C4-2B (cell line): ENCODE results near the gene RAX.

ENCODE experiments used
- ZFX ChIP-seq: fragments of 450-650 bp; IDR thresholded peaks from 2 replicates; pipeline ENCODE4 v1.6.1; 2017
- TF ChIP-seq, protein P1 (sequence below): fragments of 450-650 bp; conservative IDR thresholded peaks from 2 replicates; pipeline ENCODE4 v1.5.1; 2017; ENCODE audit warnings: mild to moderate bottlenecking

DNA sequence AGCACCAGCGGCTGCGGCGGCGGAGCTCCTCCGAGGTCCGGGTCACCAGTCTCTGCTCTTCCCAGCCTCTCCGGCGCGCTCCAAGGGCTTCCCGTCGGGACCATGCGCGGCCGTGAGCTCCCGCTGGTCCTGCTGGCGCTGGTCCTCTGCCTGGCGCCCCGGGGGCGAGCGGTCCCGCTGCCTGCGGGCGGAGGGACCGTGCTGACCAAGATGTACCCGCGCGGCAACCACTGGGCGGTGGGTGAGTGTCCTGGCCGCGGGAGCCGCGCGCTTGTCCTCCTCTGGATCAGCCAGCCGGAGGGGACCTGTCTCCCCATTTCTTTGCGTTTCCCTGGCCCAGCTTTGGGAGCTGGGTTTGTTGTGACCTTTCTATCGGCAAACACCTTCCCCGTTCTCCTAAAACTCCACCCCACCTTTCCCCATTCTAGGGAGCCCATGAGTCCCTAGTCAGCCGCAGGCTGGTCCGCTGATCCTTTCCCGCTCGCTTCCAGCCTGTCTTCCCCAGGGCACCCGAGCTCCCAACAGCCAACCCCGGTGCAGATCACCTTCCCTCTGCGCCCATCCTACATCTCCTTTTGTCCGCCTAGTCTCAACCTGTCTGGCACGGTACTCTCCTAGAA is 53.0 kb downstream of the RAX start:
- TF ChIP-seq, protein P1, sequence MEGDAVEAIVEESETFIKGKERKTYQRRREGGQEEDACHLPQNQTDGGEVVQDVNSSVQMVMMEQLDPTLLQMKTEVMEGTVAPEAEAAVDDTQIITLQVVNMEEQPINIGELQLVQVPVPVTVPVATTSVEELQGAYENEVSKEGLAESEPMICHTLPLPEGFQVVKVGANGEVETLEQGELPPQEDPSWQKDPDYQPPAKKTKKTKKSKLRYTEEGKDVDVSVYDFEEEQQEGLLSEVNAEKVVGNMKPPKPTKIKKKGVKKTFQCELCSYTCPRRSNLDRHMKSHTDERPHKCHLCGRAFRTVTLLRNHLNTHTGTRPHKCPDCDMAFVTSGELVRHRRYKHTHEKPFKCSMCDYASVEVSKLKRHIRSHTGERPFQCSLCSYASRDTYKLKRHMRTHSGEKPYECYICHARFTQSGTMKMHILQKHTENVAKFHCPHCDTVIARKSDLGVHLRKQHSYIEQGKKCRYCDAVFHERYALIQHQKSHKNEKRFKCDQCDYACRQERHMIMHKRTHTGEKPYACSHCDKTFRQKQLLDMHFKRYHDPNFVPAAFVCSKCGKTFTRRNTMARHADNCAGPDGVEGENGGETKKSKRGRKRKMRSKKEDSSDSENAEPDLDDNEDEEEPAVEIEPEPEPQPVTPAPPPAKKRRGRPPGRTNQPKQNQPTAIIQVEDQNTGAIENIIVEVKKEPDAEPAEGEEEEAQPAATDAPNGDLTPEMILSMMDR, result no peak
- no peak for TF ChIP-seq ZFX
